ENCODE results near the gene KIAA0408. TPM values are rescaled to one million over a fixed set of nuclear protein-coding genes. Genes with fewer than 3 reads are reported as not detected.

Gene KIAA0408
- total RNA-seq, 4 donors from 2014 or later: 2.3 to 31.2 (median 5.7) TPM

- Histone ChIP-seq H3K27ac (peak overlapping the region; percentile 79 to 82), H3K27me3 (no peaks in the 10 kb centered on the region), H3K36me3 (no peaks in the 10 kb centered on the region), H3K9me3 (no peaks in the 10 kb centered on the region), H3K4me1 (peaks cover 0 to 2% of the 10 kb centered on the region in 2 donors), H3K4me3 (peak overlapping the region in 1 of 2 donors; percentile 41)
- TF ChIP-seq POLR2A (IDR thresholded peaks at IDR 0.05) (no peak), CTCF (IDR thresholded peaks at IDR 0.05) (no peak)
- intact Hi-C loops (cut with DNase I; ENCODE audit: low total_unique reads): no loop called here
- DNase-seq: no peak
These were observed 967 bp downstream of the KIAA0408 start for GRCh38 chr6:127458222-127458621.

GRCh38 chr6:127457456-127458064 lies 1.6 kb downstream of the KIAA0408 start:
- intact Hi-C loops (cut with DNase I; ENCODE audit: low total_unique reads): no loop called here
- no peaks in the 10 kb centered on the region for H3K9me3 ChIP-seq
- DNase-seq: peak in 1 of 2 donors; percentile 27
- peaks cover 0 to 2% of the 10 kb centered on the region in 2 donors for H3K4me1 ChIP-seq
- no peaks in the 10 kb centered on the region for H3K27me3 ChIP-seq
- TF ChIP-seq POLR2A (IDR thresholded peaks at IDR 0.05): no peak
- no peak for TF ChIP-seq CTCF (IDR thresholded peaks at IDR 0.05)
- H3K27ac ChIP-seq: peak overlapping the region; percentile 79 to 82
- no peaks in the 10 kb centered on the region for H3K36me3 ChIP-seq
- no peak overlapping the region for H3K4me3 ChIP-seq

- Histone ChIP-seq H3K27me3 (no peaks in the 10 kb centered on the region), H3K36me3 (no peaks in the 10 kb centered on the region), H3K27ac (peak overlapping the region; percentile 79 to 82), H3K9me3 (no peaks in the 10 kb centered on the region), H3K4me3 (no peak overlapping the region), H3K4me1 (peaks cover 0 to 2% of the 10 kb centered on the region in 2 donors)
- intact Hi-C loops (cut with DNase I; ENCODE audit: low total_unique reads): no loop called here
- no peak for TF ChIP-seq POLR2A (IDR thresholded peaks at IDR 0.05)
- no peak for TF ChIP-seq CTCF (IDR thresholded peaks at IDR 0.05)
- no peak for DNase-seq
These were observed 2.7 kb downstream of the KIAA0408 start for GRCh38 chr6:127456465-127456864.

- Histone ChIP-seq H3K27ac (no peak overlapping the region), H3K4me1 (no peaks in the 10 kb centered on the region), H3K9me3 (no peaks in the 10 kb centered on the region), H3K36me3 (no peaks in the 10 kb centered on the region), H3K4me3 (no peak overlapping the region), H3K27me3 (no peaks in the 10 kb centered on the region)
- no peak for DNase-seq
- intact Hi-C loops (cut with DNase I; ENCODE audit: low total_unique reads): no loop called here
- no peak for TF ChIP-seq CTCF (IDR thresholded peaks at IDR 0.05)
- TF ChIP-seq POLR2A (IDR thresholded peaks at IDR 0.05): no peak
These were observed 5.2 kb downstream of the KIAA0408 start for GRCh38 chr6:127453845-127454619.

- H3K4me3 ChIP-seq: no peak overlapping the region
- no peak for TF ChIP-seq POLR2A (IDR thresholded peaks at IDR 0.05)
- TF ChIP-seq CTCF (IDR thresholded peaks at IDR 0.05): no peak
- no peaks in the 10 kb centered on the region for H3K4me1 ChIP-seq
These were observed 6.4 kb downstream of the KIAA0408 start for GRCh38 chr6:127452803-127453202.

More at GRCh38 chr6:127452803-127453202, 6.4 kb downstream of the KIAA0408 start:
- no peak for DNase-seq
- intact Hi-C loops (cut with DNase I; ENCODE audit: low total_unique reads): no loop called here
- Histone ChIP-seq H3K27ac (no peak overlapping the region), H3K36me3 (no peaks in the 10 kb centered on the region), H3K27me3 (no peaks in the 10 kb centered on the region), H3K9me3 (no peaks in the 10 kb centered on the region)

Data from uterus (tissue), 4 donors.